Activated CD4-positive, CD25-positive, alpha-beta regulatory T cell (primary cell): Measurements from ENCODE around the gene RGPD8.

Experiments
- DNase-seq, 4 experiments: peaks; one replicate each; lab custom pipeline; 2025; lab: John Stamatoyannopoulos, UW

The RGPD8 gene

GRCh38 chr2:112335600-112335999 lies 97.8 kb downstream of the RGPD8 start:
- no peak for DNase-seq

- no peak for DNase-seq
Measured at GRCh38 chr2:112332123-112332696, 101.2 kb downstream of the RGPD8 start.

GRCh38 chr2:112322919-112323318 lies 110.5 kb downstream of the RGPD8 start:
- no peak for DNase-seq

GRCh38 chr2:112321375-112322320 lies 111.8 kb downstream of the RGPD8 start:
- no peak for DNase-seq
